Mesenchymal stem cell (in vitro differentiated cells and primary cell): ENCODE measurements around the gene SFXN5.

Experiments used
- DNase-seq: peaks from one replicate; pipeline ENCODE4 v3.0.0-alpha.2; 2013
- H2AFZ ChIP-seq: one replicate; pipeline ENCODE4 v1.6.1; 2013; ENCODE audit warnings: low read depth, mild to moderate bottlenecking, control low read depth, inconsistent platforms, low read length, moderate library complexity
- H2AK5ac ChIP-seq: 2 replicates; pipeline ENCODE4 v1.6.1; 2013; ENCODE audit warnings: low read length, moderate library complexity, mild to moderate bottlenecking, inconsistent platforms; ENCODE audit not compliant: severe bottlenecking
- H2BK120ac ChIP-seq: one replicate; pipeline ENCODE4 v1.6.1; 2013; ENCODE audit warnings: low read depth, mild to moderate bottlenecking, inconsistent platforms, low read length, moderate library complexity
- H2BK12ac ChIP-seq, 2 experiments: one replicate each; pipeline ENCODE4 v1.6.1; 2013; ENCODE audit warnings: inconsistent platforms in 2 of 2, low read length in 2 of 2, mild to moderate bottlenecking in 2 of 2, moderate library complexity in 2 of 2, control low read depth in 1 of 2
- H2BK15ac ChIP-seq: one replicate; pipeline ENCODE4 v1.6.1; 2013; ENCODE audit warnings: mild to moderate bottlenecking, low read depth, inconsistent platforms; ENCODE audit not compliant: poor library complexity, severe bottlenecking
- H2BK5ac ChIP-seq: 2 replicates; pipeline ENCODE4 v1.6.1; 2013; ENCODE audit warnings: low read depth, mild to moderate bottlenecking, low read length, control low read depth, inconsistent platforms; ENCODE audit not compliant: poor library complexity, severe bottlenecking
- H3K14ac ChIP-seq, 2 experiments: one replicate each; pipeline ENCODE4 v1.6.1; 2013; ENCODE audit warnings: inconsistent platforms in 2 of 2, low read length in 2 of 2, control low read depth in 1 of 2, mild to moderate bottlenecking in 1 of 2, moderate library complexity in 1 of 2
- H3K18ac ChIP-seq, 2 experiments: one replicate each; pipeline ENCODE4 v1.6.1; 2013; ENCODE audit warnings: inconsistent platforms in 2 of 2, low read length in 2 of 2, control low read depth in 1 of 2, low read depth in 1 of 2, mild to moderate bottlenecking in 1 of 2
- H3K23ac ChIP-seq, 2 experiments: one replicate each; pipeline ENCODE4 v1.6.1; 2013; ENCODE audit warnings: inconsistent platforms in 2 of 2, low read length in 2 of 2, mild to moderate bottlenecking in 2 of 2, moderate library complexity in 2 of 2, control low read depth in 1 of 2
- H3K27ac ChIP-seq: 2 replicates; pipeline ENCODE4 v1.5.1; 2013; ENCODE audit warnings: mild to moderate bottlenecking, moderate library complexity, low read length, control low read depth, inconsistent platforms; ENCODE audit not compliant: poor library complexity, severe bottlenecking
- H3K27me3 ChIP-seq, 2 experiments: 2 replicates each; pipeline versions ENCODE4 v1.6.1 to v1.7.0; 2013; ENCODE audit warnings: low read length in 2 of 2, mild to moderate bottlenecking in 2 of 2, moderate library complexity in 2 of 2, control low read depth in 1 of 2, inconsistent platforms in 1 of 2; ENCODE audit not compliant: control insufficient read depth in 1 of 2, insufficient read depth in 1 of 2
- H3K36me3 ChIP-seq, 2 experiments: 2 replicates each; pipeline versions ENCODE4 v1.6.1 to v1.7.0; 2013; ENCODE audit warnings: low read length in 2 of 2, control low read depth in 1 of 2, inconsistent platforms in 1 of 2, low read depth in 1 of 2, mild to moderate bottlenecking in 1 of 2; ENCODE audit not compliant: insufficient read depth in 2 of 2, control insufficient read depth in 1 of 2
- H3K4ac ChIP-seq, 2 experiments: one replicate each; pipeline ENCODE4 v1.6.1; 2013; ENCODE audit warnings: inconsistent platforms in 2 of 2, low read length in 2 of 2, mild to moderate bottlenecking in 2 of 2, moderate library complexity in 2 of 2, control low read depth in 1 of 2, low read depth in 1 of 2
- H3K4me1 ChIP-seq: 2 replicates; pipeline ENCODE4 v1.6.1; 2013; ENCODE audit warnings: low read depth, low read length, control low read depth; ENCODE audit not compliant: control insufficient read depth, insufficient read depth
- H3K4me2 ChIP-seq: 2 replicates; pipeline ENCODE4 v1.6.1; 2013; ENCODE audit warnings: low read length, mild to moderate bottlenecking, inconsistent platforms; ENCODE audit not compliant: poor library complexity, severe bottlenecking
- H3K4me3 ChIP-seq, 2 experiments: 2 replicates each; pipeline versions ENCODE4 v1.5.1 to v1.7.0; 2013; ENCODE audit warnings: low read length in 2 of 2, mild to moderate bottlenecking in 2 of 2, control low read depth in 1 of 2, low read depth in 1 of 2; ENCODE audit not compliant: insufficient read depth in 1 of 2
- H3K79me1 ChIP-seq: replicated peaks from 2 replicates; pipeline ENCODE4 v1.6.1; 2013; ENCODE audit warnings: mild to moderate bottlenecking, control low read depth, low read length, inconsistent platforms; ENCODE audit not compliant: poor library complexity, severe bottlenecking
- H3K9ac ChIP-seq: 2 replicates; pipeline ENCODE4 v1.7.0; 2013; ENCODE audit warnings: mild to moderate bottlenecking, low read length, moderate library complexity
- H3K9me3 ChIP-seq: 2 replicates; pipeline ENCODE4 v1.7.0; 2013; ENCODE audit warnings: mild to moderate bottlenecking, low read length; ENCODE audit not compliant: control insufficient read depth
- H4K8ac ChIP-seq: one replicate; pipeline ENCODE4 v1.6.1; 2013; ENCODE audit warnings: inconsistent platforms, mild to moderate bottlenecking, low read length, moderate library complexity
- H4K91ac ChIP-seq: one replicate; pipeline ENCODE4 v1.6.1; 2013; ENCODE audit warnings: mild to moderate bottlenecking, low read length, inconsistent platforms
- WGBS: methylation state at CpG from one replicate; pipeline ENCODE4 v1.1.7; 2013; ENCODE audit warnings: mixed read lengths; 5-methylcytosine and 5-hydroxymethylcytosine counted together

The SFXN5 gene

GRCh38 chr2:72998234-72998651 is 73.3 kb downstream of the SFXN5 start:
- no peak overlapping the region for H3K9ac ChIP-seq
- H2BK5ac ChIP-seq = no peak overlapping the region
- H3K14ac ChIP-seq = peak overlapping the region in 1 of 2 experiments; percentile 0
- H3K4me3 ChIP-seq = no peak overlapping the region
- peaks cover 1% of the 10 kb centered on the region for H3K79me1 ChIP-seq
- H3K27ac ChIP-seq = no peak overlapping the region
- no peak overlapping the region for H2BK15ac ChIP-seq
- no peak overlapping the region for H2BK12ac ChIP-seq
- no peak overlapping the region for H3K18ac ChIP-seq
- no peak overlapping the region for H3K23ac ChIP-seq
- H3K27me3 ChIP-seq = no peaks in the 10 kb centered on the region
- H3K36me3 ChIP-seq = peaks cover 9 to 12% of the 10 kb centered on the region in 2 experiments
- no peak overlapping the region for H4K91ac ChIP-seq
- H3K4me1 ChIP-seq = peaks cover 15% of the 10 kb centered on the region
- no peak overlapping the region for H4K8ac ChIP-seq
- H3K9me3 ChIP-seq = no peaks in the 10 kb centered on the region
- H2BK120ac ChIP-seq = no peak overlapping the region
- no peak overlapping the region for H2AFZ ChIP-seq
- no peak for DNase-seq
- H2AK5ac ChIP-seq = no peak overlapping the region
- whole genome bisulfite sequencing = 98% methylated on average over 12 of the region's 12 CpGs
- H3K4ac ChIP-seq = no peak overlapping the region
- H3K4me2 ChIP-seq = no peak overlapping the region

- no peak overlapping the region for H4K91ac ChIP-seq
- no peak overlapping the region for H2AK5ac ChIP-seq
- H3K23ac ChIP-seq = no peak overlapping the region
- H2BK5ac ChIP-seq = no peak overlapping the region
- H3K4me3 ChIP-seq = peak overlapping the region in 1 of 2 experiments; percentile 11
- 100% methylated on average over 4 of the region's 7 CpGs for WGBS
- no peak overlapping the region for H2BK120ac ChIP-seq
- no peaks in the 10 kb centered on the region for H3K9me3 ChIP-seq
- H3K9ac ChIP-seq = no peak overlapping the region
- H3K27me3 ChIP-seq = no peaks in the 10 kb centered on the region
- no peak overlapping the region for H2AFZ ChIP-seq
- no peak overlapping the region for H3K14ac ChIP-seq
- H3K27ac ChIP-seq = no peak overlapping the region
- no peak overlapping the region for H3K4ac ChIP-seq
- H3K36me3 ChIP-seq = peaks cover 5 to 21% of the 10 kb centered on the region in 2 experiments
- no peak overlapping the region for H2BK15ac ChIP-seq
- no peak for DNase-seq
- peaks cover 15% of the 10 kb centered on the region for H3K4me1 ChIP-seq
- H3K18ac ChIP-seq = no peak overlapping the region
- H4K8ac ChIP-seq = no peak overlapping the region
- no peak overlapping the region for H2BK12ac ChIP-seq
- H3K4me2 ChIP-seq = no peak overlapping the region
- peaks cover 5% of the 10 kb centered on the region for H3K79me1 ChIP-seq
These were observed 75.4 kb downstream of the SFXN5 start for GRCh38 chr2:72996117-72996502.

- Histone ChIP-seq H3K9me3 (no peaks in the 10 kb centered on the region), H3K4me1 (peaks cover 12% of the 10 kb centered on the region), H2BK12ac (no peak overlapping the region), H2BK15ac (no peak overlapping the region), H3K79me1 (peaks cover 5% of the 10 kb centered on the region), H3K23ac (no peak overlapping the region), H2BK5ac (no peak overlapping the region), H3K4me2 (no peak overlapping the region), H3K27ac (no peak overlapping the region), H4K91ac (no peak overlapping the region), H2AFZ (no peak overlapping the region), H3K27me3 (no peaks in the 10 kb centered on the region), H3K4ac (no peak overlapping the region), H3K9ac (no peak overlapping the region), H3K14ac (no peak overlapping the region), H2BK120ac (no peak overlapping the region), H2AK5ac (no peak overlapping the region), H3K4me3 (no peak overlapping the region), H3K36me3 (peaks cover 2 to 20% of the 10 kb centered on the region in 2 experiments), H3K18ac (no peak overlapping the region), H4K8ac (no peak overlapping the region)
- DNase-seq = no peak
- WGBS = 90% methylated on average over 15 of the region's 15 CpGs
These were observed 75.9 kb downstream of the SFXN5 start for GRCh38 chr2:72995430-72996116.

GRCh38 chr2:72994991-72995380 is 76.5 kb downstream of the SFXN5 start:
- Histone ChIP-seq H3K9me3 (no peaks in the 10 kb centered on the region), H3K36me3 (peaks cover 2 to 23% of the 10 kb centered on the region in 2 experiments), H3K27ac (no peak overlapping the region), H3K23ac (no peak overlapping the region), H3K4me2 (no peak overlapping the region), H3K18ac (no peak overlapping the region), H4K91ac (no peak overlapping the region), H3K4me3 (no peak overlapping the region), H3K27me3 (no peaks in the 10 kb centered on the region), H3K14ac (no peak overlapping the region), H2BK5ac (no peak overlapping the region), H2BK15ac (no peak overlapping the region), H3K9ac (no peak overlapping the region), H2AFZ (no peak overlapping the region), H2AK5ac (no peak overlapping the region), H2BK12ac (no peak overlapping the region), H3K4me1 (peaks cover 10% of the 10 kb centered on the region), H2BK120ac (no peak overlapping the region), H3K79me1 (peaks cover 5% of the 10 kb centered on the region), H4K8ac (no peak overlapping the region), H3K4ac (no peak overlapping the region)
- no peak for DNase-seq
- WGBS = over 99% methylated on average over 6 of the region's 6 CpGs
